ENCODE results near the gene NOTCH4. TPM values are rescaled to one million over a fixed set of nuclear protein-coding genes. Genes with fewer than 3 reads are reported as not detected.
"Not testable (repeated sequence)": the region's sequence is repeated elsewhere in the genome, so short reads cannot be mapped to it uniquely, and the experiment has no call there.

NOTCH4 gene
- total RNA-seq, 1 donor from 2014 or later: 113 TPM

- no peak for DNase-seq (ENCODE audit: low spot score)
Measured at GRCh38 chr6:32194825-32195651, 28.8 kb downstream of the NOTCH4 start.

GRCh38 chr6:32194388-32194787 lies 29.5 kb downstream of the NOTCH4 start:
- no peak for DNase-seq (ENCODE audit: low spot score)

GRCh38 chr6:32193096-32193495 lies 30.8 kb downstream of the NOTCH4 start:
- not testable (repeated sequence) for DNase-seq (ENCODE audit: low spot score)

GRCh38 chr6:32192608-32193039 lies 31.2 kb downstream of the NOTCH4 start, which contains the start of gene GPSM3:
Gene GPSM3, minus strand, starts transcription at chr6:32192643. Its CDS starts 130 bp downstream, at chr6:32192513.
- no peak for DNase-seq (ENCODE audit: low spot score)

GRCh38 chr6:32191696-32192607 lies 31.9 kb downstream of the NOTCH4 start:
- DNase-seq (ENCODE audit: low spot score): no peak

- DNase-seq (ENCODE audit: low spot score): no peak
Measured at GRCh38 chr6:32190911-32191677, 32.8 kb downstream of the NOTCH4 start.

GRCh38 chr6:32190054-32190851 lies 33.6 kb downstream of the NOTCH4 start, which contains the start of gene PBX2:
Gene PBX2, minus strand, starts transcription at chr6:32190202. Its CDS starts 287 bp downstream, at chr6:32189915.
- no peak for DNase-seq (ENCODE audit: low spot score)

- DNase-seq (ENCODE audit: low spot score): no peak
Measured at GRCh38 chr6:32189742-32190053, 34.2 kb downstream of the NOTCH4 start.

- no peak for DNase-seq (ENCODE audit: low spot score)
Measured at GRCh38 chr6:32189069-32189741, 34.7 kb downstream of the NOTCH4 start.

- DNase-seq (ENCODE audit: low spot score): no peak
Measured at GRCh38 chr6:32188381-32189068, 35.3 kb downstream of the NOTCH4 start.

GRCh38 chr6:32187725-32188380 lies 36.0 kb downstream of the NOTCH4 start:
- not testable (repeated sequence) for DNase-seq (ENCODE audit: low spot score)

- no peak for DNase-seq (ENCODE audit: low spot score)
Measured at GRCh38 chr6:32187009-32187709, 36.7 kb downstream of the NOTCH4 start.

- not testable (repeated sequence) for DNase-seq (ENCODE audit: low spot score)
Measured at GRCh38 chr6:32186151-32186840, 37.6 kb downstream of the NOTCH4 start.

GRCh38 chr6:32185681-32186131 lies 38.2 kb downstream of the NOTCH4 start:
- DNase-seq (ENCODE audit: low spot score): not testable (repeated sequence)

- no peak for DNase-seq (ENCODE audit: low spot score)
Measured at GRCh38 chr6:32184084-32184640, 39.7 kb downstream of the NOTCH4 start, which contains the start of gene AGER. Gene AGER, minus strand, starts transcription at chr6:32184253. Its CDS starts 31 bp downstream, at chr6:32184222.

GRCh38 chr6:32183483-32184083 lies 40.3 kb downstream of the NOTCH4 start:
- DNase-seq (ENCODE audit: low spot score): no peak
